ENCODE measurements around the gene NKIRAS2.

DNA sequence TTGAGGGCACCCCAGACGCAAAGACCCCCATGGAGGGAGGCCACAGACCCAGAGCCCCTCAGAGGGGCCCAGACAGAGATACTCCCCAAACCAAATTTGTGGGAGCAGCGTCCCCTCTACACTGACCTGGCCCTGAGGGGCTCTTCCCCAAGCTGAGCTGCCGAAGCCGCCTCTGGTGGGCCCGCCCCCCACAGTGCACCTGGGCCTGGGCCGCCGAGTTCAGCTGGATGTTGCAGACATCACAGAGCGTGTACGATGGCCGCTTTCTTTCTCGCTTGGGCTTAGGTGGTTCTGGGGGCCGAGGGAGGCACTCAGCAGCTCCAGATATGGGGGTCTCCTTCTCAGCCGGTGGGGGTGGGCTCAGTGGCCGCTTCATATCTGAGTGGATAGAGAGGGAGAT lies 42.8 kb downstream of the NKIRAS2 start:
- TF ChIP-seq CTCF (IDR thresholded peaks at IDR 0.05) (no peak), POLR2AphosphoS5 (IDR thresholded peaks at IDR 0.05; ENCODE audit: low read depth, low read length) (no peak), SIN3A (IDR thresholded peaks at IDR 0.05; ENCODE audit: borderline replicate concordance, insufficient read depth, low read depth, low read length) (no peak), TCF7L2 (IDR thresholded peaks at IDR 0.05; ENCODE audit: low read depth, low read length) (no peak)
